Endodermal cell (in vitro differentiated cells): ENCODE data around the gene DNAAF9. TPM values are rescaled to one million over a fixed set of nuclear protein-coding genes. Genes with fewer than 3 reads are reported as not detected.

ENCODE experiments used
- DNase-seq: peaks from one replicate; pipeline ENCODE4 v3.0.0-alpha.2; 2017
- H3K27ac ChIP-seq: 2 replicates; pipeline ENCODE4 v1.5.1; 2013; ENCODE audit warnings: mild to moderate bottlenecking, low read depth, low read length, moderate library complexity
- H3K27me3 ChIP-seq: 2 replicates; pipeline ENCODE4 v1.6.1; 2013; ENCODE audit warnings: mild to moderate bottlenecking, low read length, moderate library complexity; ENCODE audit not compliant: insufficient read depth, control insufficient read depth, poor library complexity, severe bottlenecking
- H3K36me3 ChIP-seq: 2 replicates; pipeline ENCODE4 v1.7.0; 2013; ENCODE audit warnings: mild to moderate bottlenecking, low read length, moderate library complexity; ENCODE audit not compliant: control insufficient read depth, insufficient read depth
- H3K4me1 ChIP-seq: one replicate; pipeline ENCODE4 v1.7.0; 2013; ENCODE audit warnings: low read length; ENCODE audit not compliant: control insufficient read depth, insufficient read depth
- H3K4me3 ChIP-seq: 2 replicates; pipeline ENCODE4 v1.5.1; 2013; ENCODE audit warnings: mild to moderate bottlenecking, low read length, moderate library complexity
- H3K9ac ChIP-seq: 2 replicates; pipeline ENCODE4 v1.6.1; 2013; ENCODE audit warnings: mild to moderate bottlenecking, low read length, moderate library complexity; ENCODE audit not compliant: poor library complexity, severe bottlenecking; ENCODE audit errors: extremely low read depth
- H3K9me3 ChIP-seq: 2 replicates; pipeline ENCODE4 v1.6.1; 2013; ENCODE audit warnings: mild to moderate bottlenecking, low read length, moderate library complexity; ENCODE audit not compliant: control insufficient read depth
- H3K27ac Mint-ChIP-seq: 2 replicates; pipeline ENCODE4 v1.8.0; 2020; ENCODE audit warnings: mixed read lengths
- H3K27me3 Mint-ChIP-seq: 2 replicates; pipeline ENCODE4 v1.8.0; 2021; ENCODE audit warnings: mild to moderate bottlenecking, mixed read lengths; ENCODE audit not compliant: insufficient read depth
- H3K36me3 Mint-ChIP-seq: 2 replicates; pipeline ENCODE4 v1.8.0; 2020; ENCODE audit warnings: low read depth, mixed read lengths
- H3K4me1 Mint-ChIP-seq: 2 replicates; pipeline ENCODE4 v1.8.0; 2020; ENCODE audit warnings: mixed read lengths
- H3K4me3 Mint-ChIP-seq: 2 replicates; pipeline ENCODE4 v1.8.0; 2020; ENCODE audit warnings: mild to moderate bottlenecking, moderate library complexity, mixed read lengths
- H3K9me3 Mint-ChIP-seq: 2 replicates; pipeline ENCODE4 v1.8.0; 2020; ENCODE audit warnings: mild to moderate bottlenecking, mixed read lengths
- WGBS, 2 experiments: methylation state at CpG; one replicate each; pipeline versions ENCODE4 v1.1.5 to v1.1.7; 2013; ENCODE audit warnings: missing lambda C conversion rate in 2 of 2, mixed read lengths in 1 of 2; ENCODE audit not compliant: insufficient coverage in 1 of 2, insufficient read length in 1 of 2; 5-methylcytosine and 5-hydroxymethylcytosine counted together
- total RNA-seq, 2 donors: library from RNA; stranded (reverse); fragmentation: NEBNext Ultra II Directional in 1 of 2; extraction: Animal tissue kit (Norgen Biotek cat#: 25700) in 1 of 2; gene quantifications; 2 replicates in 1 of 2; 3 replicates in 1 of 2; pipeline ENCODE4 v1.2.1, GENCODE V29; 2021
- TF ChIP-seq, protein P1 (sequence below): fragments of 200-600 bp; sonication (generic); conservative IDR thresholded peaks from 2 replicates; pipeline ENCODE4 v1.5.0; 2021; ENCODE audit warnings: antibody characterized with exemption, mild to moderate bottlenecking

Gene DNAAF9
- total RNA-seq, 2 donors from 2014 or later = 9.6 to 12.1 TPM

DNA sequence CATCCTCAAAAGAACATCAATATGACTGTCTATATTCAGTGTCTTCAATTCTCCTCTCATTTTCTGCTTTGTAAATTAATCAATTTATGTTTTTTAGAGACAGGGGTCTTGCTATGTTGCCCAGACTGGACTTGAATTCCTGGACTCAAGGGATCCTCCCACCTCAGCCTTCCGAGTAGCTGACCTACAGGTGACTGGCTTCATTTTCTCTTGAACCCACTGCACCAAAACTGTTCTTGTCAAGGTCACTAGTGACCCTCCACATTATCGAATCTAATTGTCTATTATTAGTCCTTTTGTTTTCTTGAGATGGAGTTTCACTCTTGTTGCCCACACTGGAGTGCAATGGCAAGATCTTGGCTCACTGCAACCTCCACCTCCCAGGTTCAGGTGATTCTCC, 3.7 kb downstream of the DNAAF9 start:
- no peaks in the 10 kb centered on the region for H3K27me3 ChIP-seq
- no peaks in the 10 kb centered on the region for H3K9me3 Mint-ChIP-seq
- TF ChIP-seq, protein P1, sequence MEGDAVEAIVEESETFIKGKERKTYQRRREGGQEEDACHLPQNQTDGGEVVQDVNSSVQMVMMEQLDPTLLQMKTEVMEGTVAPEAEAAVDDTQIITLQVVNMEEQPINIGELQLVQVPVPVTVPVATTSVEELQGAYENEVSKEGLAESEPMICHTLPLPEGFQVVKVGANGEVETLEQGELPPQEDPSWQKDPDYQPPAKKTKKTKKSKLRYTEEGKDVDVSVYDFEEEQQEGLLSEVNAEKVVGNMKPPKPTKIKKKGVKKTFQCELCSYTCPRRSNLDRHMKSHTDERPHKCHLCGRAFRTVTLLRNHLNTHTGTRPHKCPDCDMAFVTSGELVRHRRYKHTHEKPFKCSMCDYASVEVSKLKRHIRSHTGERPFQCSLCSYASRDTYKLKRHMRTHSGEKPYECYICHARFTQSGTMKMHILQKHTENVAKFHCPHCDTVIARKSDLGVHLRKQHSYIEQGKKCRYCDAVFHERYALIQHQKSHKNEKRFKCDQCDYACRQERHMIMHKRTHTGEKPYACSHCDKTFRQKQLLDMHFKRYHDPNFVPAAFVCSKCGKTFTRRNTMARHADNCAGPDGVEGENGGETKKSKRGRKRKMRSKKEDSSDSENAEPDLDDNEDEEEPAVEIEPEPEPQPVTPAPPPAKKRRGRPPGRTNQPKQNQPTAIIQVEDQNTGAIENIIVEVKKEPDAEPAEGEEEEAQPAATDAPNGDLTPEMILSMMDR = no peak
- H3K27ac Mint-ChIP-seq = no peak overlapping the region
- no peaks in the 10 kb centered on the region for H3K36me3 ChIP-seq
- peaks cover 2% of the 10 kb centered on the region for H3K27me3 Mint-ChIP-seq
- no peak for DNase-seq
- 86 to 94% methylated on average over 1 to 2 of the region's 2 CpGs for WGBS, 2 experiments
- no peaks in the 10 kb centered on the region for H3K36me3 Mint-ChIP-seq
- no peaks in the 10 kb centered on the region for H3K9me3 ChIP-seq
- no peak overlapping the region for H3K27ac ChIP-seq
- H3K4me1 ChIP-seq = peaks cover 4% of the 10 kb centered on the region
- H3K4me1 Mint-ChIP-seq = peaks cover 10% of the 10 kb centered on the region
- H3K9ac ChIP-seq = no peak overlapping the region
- H3K4me3 Mint-ChIP-seq = no peak overlapping the region
- no peak overlapping the region for H3K4me3 ChIP-seq

DNA sequence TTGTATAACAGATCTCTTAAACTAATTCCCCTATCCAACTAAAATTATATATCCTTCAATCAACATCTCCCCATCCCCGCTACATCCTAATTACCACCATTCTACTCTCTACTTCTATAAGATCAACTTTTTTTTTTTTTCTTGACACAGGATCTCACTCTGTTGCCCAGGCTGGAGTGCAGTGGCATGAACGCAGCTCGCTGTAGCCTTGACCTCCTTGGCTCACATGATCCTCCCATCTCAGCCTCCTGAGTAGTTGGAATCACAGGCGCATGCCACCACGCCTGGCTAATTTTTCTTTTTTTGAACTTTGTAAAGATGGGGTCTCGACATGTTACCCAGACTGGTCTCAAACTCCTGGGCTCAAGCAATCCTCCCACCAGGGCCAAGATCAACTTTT, 5.0 kb downstream of the DNAAF9 start:
- Histone ChIP-seq H3K4me3 (no peak overlapping the region), H3K9ac (no peak overlapping the region), H3K36me3 (no peaks in the 10 kb centered on the region), H3K9me3 (no peaks in the 10 kb centered on the region), H3K4me1 (peaks cover 4% of the 10 kb centered on the region), H3K27me3 (no peaks in the 10 kb centered on the region), H3K27ac (no peak overlapping the region)
- TF ChIP-seq, protein P1 = no peak
- 95 to 100% methylated on average over 6 of the region's 6 CpGs for WGBS, 2 experiments
- Mint-ChIP-seq H3K36me3 (no peaks in the 10 kb centered on the region), H3K9me3 (no peaks in the 10 kb centered on the region), H3K27me3 (peaks cover 2% of the 10 kb centered on the region), H3K27ac (no peak overlapping the region), H3K4me1 (peaks cover 10% of the 10 kb centered on the region), H3K4me3 (no peak overlapping the region)
- DNase-seq = no peak

DNA sequence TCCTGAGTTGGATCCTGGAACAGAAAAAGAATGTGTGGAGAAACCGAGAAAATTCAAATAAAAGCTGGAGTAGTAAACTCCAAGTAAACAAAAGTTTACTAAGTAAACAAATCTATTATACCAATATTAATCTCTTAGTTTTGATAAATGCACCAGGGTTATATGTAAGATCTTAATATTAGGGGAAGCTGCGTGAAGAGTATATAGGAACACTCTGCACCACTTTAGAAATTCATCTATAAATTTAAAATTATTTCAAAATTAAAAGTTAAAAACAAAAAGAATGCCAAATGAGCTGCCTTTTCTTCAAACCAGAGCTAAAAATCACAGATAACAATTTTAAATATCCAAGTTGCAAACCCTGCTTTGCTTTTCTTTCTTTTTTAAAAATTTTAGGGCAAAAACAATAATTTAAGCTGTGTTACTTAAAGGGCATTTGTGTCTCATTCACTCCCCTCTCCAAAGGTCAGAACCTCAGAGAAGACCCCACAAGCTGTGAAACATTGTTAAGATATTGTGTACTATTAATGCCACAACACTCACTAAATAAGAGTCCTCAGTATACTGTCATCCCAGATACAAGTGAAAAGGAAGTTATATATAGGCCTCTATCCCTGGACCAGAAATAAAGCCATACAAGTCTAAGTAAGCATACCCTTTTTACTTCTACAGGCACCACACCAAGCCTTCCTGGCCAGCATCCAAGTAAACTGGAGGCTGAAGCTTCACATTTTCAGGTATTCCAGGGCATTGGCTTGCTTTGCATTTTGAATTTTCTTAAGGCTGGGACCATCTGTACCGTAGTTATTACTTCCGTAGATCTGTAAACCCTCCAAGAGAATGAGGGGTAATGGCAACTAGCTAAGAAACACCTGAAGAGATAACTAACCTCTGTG, 7.0 kb downstream of the DNAAF9 start:
- Histone ChIP-seq H3K9me3 (peaks cover 6% of the 10 kb centered on the region), H3K4me1 (no peaks in the 10 kb centered on the region), H3K9ac (no peak overlapping the region), H3K4me3 (no peak overlapping the region), H3K27ac (no peak overlapping the region), H3K27me3 (no peaks in the 10 kb centered on the region), H3K36me3 (no peaks in the 10 kb centered on the region)
- Mint-ChIP-seq H3K27me3 (no peaks in the 10 kb centered on the region), H3K4me1 (peaks cover 4% of the 10 kb centered on the region), H3K9me3 (peaks cover 10% of the 10 kb centered on the region), H3K4me3 (no peak overlapping the region), H3K36me3 (peaks cover 9% of the 10 kb centered on the region), H3K27ac (no peak overlapping the region)
- 88 to 93% methylated on average over 2 to 3 of the region's 4 CpGs for whole genome bisulfite sequencing, 2 experiments
- TF ChIP-seq, protein P1 = no peak
- DNase-seq = no peak
